HG03196 (cell line): ENCODE results near the gene IL9R.
"Not testable (repeated sequence)": the region's sequence is repeated elsewhere in the genome, so short reads cannot be mapped to it uniquely, and the experiment has no call there.

ENCODE experiments used
- ATAC-seq: cut with Tn5 transposase; IDR thresholded peaks from one replicate; pipeline ENCODE4 v1.9.1; 2021; ENCODE audit not compliant: unreplicated experiment

Gene IL9R

GRCh38 chrX:156029707-156030442 is 32.4 kb downstream of the IL9R start:
- ATAC-seq, result not testable (repeated sequence)

- not testable (repeated sequence) for ATAC-seq
Measured at GRCh38 chrX:156030474-156030873, 33.0 kb downstream of the IL9R start.
